Measurements from ENCODE around the gene KIF12. TPM values are rescaled to one million over a fixed set of nuclear protein-coding genes. Genes with fewer than 3 reads are reported as not detected.

The KIF12 gene
- total and polyA plus RNA-seq, 2 of the 13 experiments (the other 11 are each of a cell fraction or from before 2014, with no cell fraction given), result 1.8 to 12.5 TPM

DNA sequence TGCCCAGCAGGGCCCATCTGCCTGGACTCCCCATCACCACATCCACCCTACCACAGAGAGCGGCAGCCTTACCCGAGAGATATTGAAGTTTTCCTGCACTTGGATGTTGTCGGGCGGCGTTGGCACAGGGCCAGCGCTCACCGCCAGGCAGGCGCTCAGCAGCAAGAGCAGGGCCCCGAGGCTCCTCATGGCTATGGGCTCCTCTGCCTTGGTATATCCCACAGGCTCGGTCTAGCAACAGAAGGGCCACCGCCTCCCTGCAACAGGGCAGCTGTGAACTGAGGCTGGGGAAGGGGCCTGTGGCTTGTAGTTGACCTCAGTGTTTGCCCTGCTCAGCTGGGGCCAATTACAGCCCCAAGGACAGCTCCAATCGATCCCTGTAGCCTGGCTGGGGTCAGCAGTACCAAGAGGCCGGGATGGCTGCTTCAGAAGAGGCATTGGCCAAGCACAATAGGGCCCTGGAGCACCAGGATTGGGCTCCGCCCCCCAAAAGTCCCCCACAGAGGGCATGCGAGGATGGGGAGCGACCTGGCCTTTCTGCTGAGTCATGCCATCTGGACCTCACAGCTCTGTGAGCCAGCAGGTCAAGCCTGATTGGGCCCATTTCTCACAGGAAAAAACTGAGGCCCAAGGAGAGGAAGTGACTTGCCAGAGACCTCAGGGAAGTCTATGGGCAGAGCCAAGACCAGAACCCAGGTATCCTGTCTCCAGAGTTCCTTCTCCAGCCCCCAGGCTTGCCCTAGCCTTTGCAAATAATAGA lies 20.9 kb downstream of the KIF12 start, which contains the start of gene AMBP (continued):
- TF ChIP-seq, protein P1, sequence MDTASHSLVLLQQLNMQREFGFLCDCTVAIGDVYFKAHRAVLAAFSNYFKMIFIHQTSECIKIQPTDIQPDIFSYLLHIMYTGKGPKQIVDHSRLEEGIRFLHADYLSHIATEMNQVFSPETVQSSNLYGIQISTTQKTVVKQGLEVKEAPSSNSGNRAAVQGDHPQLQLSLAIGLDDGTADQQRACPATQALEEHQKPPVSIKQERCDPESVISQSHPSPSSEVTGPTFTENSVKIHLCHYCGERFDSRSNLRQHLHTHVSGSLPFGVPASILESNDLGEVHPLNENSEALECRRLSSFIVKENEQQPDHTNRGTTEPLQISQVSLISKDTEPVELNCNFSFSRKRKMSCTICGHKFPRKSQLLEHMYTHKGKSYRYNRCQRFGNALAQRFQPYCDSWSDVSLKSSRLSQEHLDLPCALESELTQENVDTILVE (CRISPR knock-in tag; IDR thresholded peaks at IDR 0.05), result peak; percentile 90
- TF ChIP-seq ZNF430 (CRISPR knock-in tag; IDR thresholded peaks at IDR 0.05) (peak; percentile 95; the same call in 1 of the 2 replicates), ERF (CRISPR knock-in tag; IDR thresholded peaks at IDR 0.05) (peak; percentile 94), CBX1 (IDR thresholded peaks at IDR 0.05; ENCODE audit: low read depth) (no peak), MLLT10 (CRISPR knock-in tag; IDR thresholded peaks at IDR 0.05) (0 out of 2 replicates have a peak, but pooled peaks have one; percentile 79), NR2F6 (IDR thresholded peaks at IDR 0.05) (peak; percentile 99), NR2F6 (CRISPR knock-in tag; IDR thresholded peaks at IDR 0.05) (peak; percentile 99), DNMT1 (CRISPR knock-in tag; IDR thresholded peaks at IDR 0.05) (peak; percentile 78; the same call in 1 of the 2 replicates), ZBTB7B (CRISPR knock-in tag; IDR thresholded peaks at IDR 0.05) (peak; percentile 98), ZNF768 (CRISPR knock-in tag; IDR thresholded peaks at IDR 0.05) (no peak; the same call in 1 of the 2 replicates)
- TF ChIP-seq, protein P2, sequence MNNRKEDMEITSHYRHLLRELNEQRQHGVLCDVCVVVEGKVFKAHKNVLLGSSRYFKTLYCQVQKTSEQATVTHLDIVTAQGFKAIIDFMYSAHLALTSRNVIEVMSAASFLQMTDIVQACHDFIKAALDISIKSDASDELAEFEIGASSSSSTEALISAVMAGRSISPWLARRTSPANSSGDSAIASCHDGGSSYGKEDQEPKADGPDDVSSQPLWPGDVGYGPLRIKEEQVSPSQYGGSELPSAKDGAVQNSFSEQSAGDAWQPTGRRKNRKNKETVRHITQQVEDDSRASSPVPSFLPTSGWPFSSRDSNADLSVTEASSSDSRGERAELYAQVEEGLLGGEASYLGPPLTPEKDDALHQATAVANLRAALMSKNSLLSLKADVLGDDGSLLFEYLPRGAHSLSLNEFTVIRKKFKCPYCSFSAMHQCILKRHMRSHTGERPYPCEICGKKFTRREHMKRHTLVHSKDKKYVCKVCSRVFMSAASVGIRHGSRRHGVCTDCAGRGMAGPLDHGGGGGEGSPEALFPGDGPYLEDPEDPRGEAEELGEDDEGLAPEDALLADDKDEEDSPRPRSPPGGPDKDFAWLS (CRISPR knock-in tag; IDR thresholded peaks at IDR 0.05; ENCODE audit: borderline replicate concordance), result peak; percentile 92; the same call in 1 of the 2 replicates
- TF ChIP-seq, protein P3, sequence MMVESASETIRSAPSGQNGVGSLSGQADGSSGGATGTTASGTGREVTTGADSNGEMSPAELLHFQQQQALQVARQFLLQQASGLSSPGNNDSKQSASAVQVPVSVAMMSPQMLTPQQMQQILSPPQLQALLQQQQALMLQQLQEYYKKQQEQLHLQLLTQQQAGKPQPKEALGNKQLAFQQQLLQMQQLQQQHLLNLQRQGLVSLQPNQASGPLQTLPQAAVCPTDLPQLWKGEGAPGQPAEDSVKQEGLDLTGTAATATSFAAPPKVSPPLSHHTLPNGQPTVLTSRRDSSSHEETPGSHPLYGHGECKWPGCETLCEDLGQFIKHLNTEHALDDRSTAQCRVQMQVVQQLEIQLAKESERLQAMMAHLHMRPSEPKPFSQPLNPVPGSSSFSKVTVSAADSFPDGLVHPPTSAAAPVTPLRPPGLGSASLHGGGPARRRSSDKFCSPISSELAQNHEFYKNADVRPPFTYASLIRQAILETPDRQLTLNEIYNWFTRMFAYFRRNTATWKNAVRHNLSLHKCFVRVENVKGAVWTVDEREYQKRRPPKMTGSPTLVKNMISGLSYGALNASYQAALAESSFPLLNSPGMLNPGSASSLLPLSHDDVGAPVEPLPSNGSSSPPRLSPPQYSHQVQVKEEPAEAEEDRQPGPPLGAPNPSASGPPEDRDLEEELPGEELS (CRISPR knock-in tag; IDR thresholded peaks at IDR 0.05), result peak; percentile 95
- TF ChIP-seq, protein P4, sequence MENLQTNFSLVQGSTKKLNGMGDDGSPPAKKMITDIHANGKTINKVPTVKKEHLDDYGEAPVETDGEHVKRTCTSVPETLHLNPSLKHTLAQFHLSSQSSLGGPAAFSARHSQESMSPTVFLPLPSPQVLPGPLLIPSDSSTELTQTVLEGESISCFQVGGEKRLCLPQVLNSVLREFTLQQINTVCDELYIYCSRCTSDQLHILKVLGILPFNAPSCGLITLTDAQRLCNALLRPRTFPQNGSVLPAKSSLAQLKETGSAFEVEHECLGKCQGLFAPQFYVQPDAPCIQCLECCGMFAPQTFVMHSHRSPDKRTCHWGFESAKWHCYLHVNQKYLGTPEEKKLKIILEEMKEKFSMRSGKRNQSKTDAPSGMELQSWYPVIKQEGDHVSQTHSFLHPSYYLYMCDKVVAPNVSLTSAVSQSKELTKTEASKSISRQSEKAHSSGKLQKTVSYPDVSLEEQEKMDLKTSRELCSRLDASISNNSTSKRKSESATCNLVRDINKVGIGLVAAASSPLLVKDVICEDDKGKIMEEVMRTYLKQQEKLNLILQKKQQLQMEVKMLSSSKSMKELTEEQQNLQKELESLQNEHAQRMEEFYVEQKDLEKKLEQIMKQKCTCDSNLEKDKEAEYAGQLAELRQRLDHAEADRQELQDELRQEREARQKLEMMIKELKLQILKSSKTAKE (CRISPR knock-in tag; IDR thresholded peaks at IDR 0.05; ENCODE audit: borderline replicate concordance), result no peak
- TF ChIP-seq, protein P5, sequence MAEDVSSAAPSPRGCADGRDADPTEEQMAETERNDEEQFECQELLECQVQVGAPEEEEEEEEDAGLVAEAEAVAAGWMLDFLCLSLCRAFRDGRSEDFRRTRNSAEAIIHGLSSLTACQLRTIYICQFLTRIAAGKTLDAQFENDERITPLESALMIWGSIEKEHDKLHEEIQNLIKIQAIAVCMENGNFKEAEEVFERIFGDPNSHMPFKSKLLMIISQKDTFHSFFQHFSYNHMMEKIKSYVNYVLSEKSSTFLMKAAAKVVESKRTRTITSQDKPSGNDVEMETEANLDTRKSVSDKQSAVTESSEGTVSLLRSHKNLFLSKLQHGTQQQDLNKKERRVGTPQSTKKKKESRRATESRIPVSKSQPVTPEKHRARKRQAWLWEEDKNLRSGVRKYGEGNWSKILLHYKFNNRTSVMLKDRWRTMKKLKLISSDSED (CRISPR knock-in tag; IDR thresholded peaks at IDR 0.05), result no peak
- TF ChIP-seq, protein P6, sequence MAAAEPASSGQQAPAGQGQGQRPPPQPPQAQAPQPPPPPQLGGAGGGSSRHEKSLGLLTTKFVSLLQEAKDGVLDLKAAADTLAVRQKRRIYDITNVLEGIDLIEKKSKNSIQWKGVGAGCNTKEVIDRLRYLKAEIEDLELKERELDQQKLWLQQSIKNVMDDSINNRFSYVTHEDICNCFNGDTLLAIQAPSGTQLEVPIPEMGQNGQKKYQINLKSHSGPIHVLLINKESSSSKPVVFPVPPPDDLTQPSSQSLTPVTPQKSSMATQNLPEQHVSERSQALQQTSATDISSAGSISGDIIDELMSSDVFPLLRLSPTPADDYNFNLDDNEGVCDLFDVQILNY (CRISPR knock-in tag; conservative IDR thresholded peaks at IDR 0.05), result no peak
- TF ChIP-seq, protein P7, sequence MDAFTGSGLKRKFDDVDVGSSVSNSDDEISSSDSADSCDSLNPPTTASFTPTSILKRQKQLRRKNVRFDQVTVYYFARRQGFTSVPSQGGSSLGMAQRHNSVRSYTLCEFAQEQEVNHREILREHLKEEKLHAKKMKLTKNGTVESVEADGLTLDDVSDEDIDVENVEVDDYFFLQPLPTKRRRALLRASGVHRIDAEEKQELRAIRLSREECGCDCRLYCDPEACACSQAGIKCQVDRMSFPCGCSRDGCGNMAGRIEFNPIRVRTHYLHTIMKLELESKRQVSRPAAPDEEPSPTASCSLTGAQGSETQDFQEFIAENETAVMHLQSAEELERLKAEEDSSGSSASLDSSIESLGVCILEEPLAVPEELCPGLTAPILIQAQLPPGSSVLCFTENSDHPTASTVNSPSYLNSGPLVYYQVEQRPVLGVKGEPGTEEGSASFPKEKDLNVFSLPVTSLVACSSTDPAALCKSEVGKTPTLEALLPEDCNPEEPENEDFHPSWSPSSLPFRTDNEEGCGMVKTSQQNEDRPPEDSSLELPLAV (CRISPR knock-in tag; conservative IDR thresholded peaks at IDR 0.05; ENCODE audit: low read depth), result no peak
